ENCODE data around the gene MRPL42. TPM values are rescaled to one million over a fixed set of nuclear protein-coding genes. Genes with fewer than 3 reads are reported as not detected.

Gene MRPL42
- total and polyA plus RNA-seq, 2 donors from 2014 or later = 57.6 to 66.7 TPM

- no peaks in the 10 kb centered on the region for H3K36me3 ChIP-seq (ENCODE audit: control insufficient read depth in 2 of 3, insufficient read depth in 3 of 3, low read length in 3 of 3)
- DNase-seq (peak in 1 of 5 donors; percentile 44), FAIRE-seq (no peak)
- no peaks in the 10 kb centered on the region for H3K9me3 ChIP-seq (ENCODE audit: control insufficient read depth in 2 of 3, insufficient read depth in 1 of 3, low read length in 3 of 3)
- H3K4me1 ChIP-seq (ENCODE audit: control insufficient read depth in 2 of 3, insufficient read depth in 2 of 3, low read depth in 1 of 3, low read length in 3 of 3) = peaks cover 3 to 6% (median 6%) of the 10 kb centered on the region in 3 donors
- peak overlapping the region in 1 of 2 donors; percentile 74 for H3K27ac ChIP-seq (ENCODE audit: low read depth in 2 of 2, low read length in 2 of 2)
- TF ChIP-seq CTCF (IDR thresholded peaks at IDR 0.05; ENCODE audit: borderline replicate concordance, extremely low read depth, insufficient read depth) = no peak
- no peak overlapping the region for H3K9ac ChIP-seq (ENCODE audit: low read length in 3 of 3)
- H3K4me3 ChIP-seq (ENCODE audit: low read length in 3 of 3) = peak overlapping the region; percentile 87 to 98 (median 96)
- intact Hi-C loops (cut with DNase I) = no loop called here
- no peaks in the 10 kb centered on the region for H3K27me3 ChIP-seq (ENCODE audit: control insufficient read depth, insufficient read depth, low read length)
Measured at GRCh38 chr12:93466625-93467350, 526 bp upstream of the MRPL42 start.

- TF ChIP-seq CTCF (IDR thresholded peaks at IDR 0.05; ENCODE audit: borderline replicate concordance, extremely low read depth, insufficient read depth) = no peak
- intact Hi-C loops (cut with DNase I) = no loop called here
- H3K27me3 ChIP-seq (ENCODE audit: control insufficient read depth, insufficient read depth, low read length) = no peaks in the 10 kb centered on the region
- peak overlapping the region in 1 of 2 donors; percentile 74 for H3K27ac ChIP-seq (ENCODE audit: low read depth in 2 of 2, low read length in 2 of 2)
- H3K9ac ChIP-seq (ENCODE audit: low read length in 3 of 3) = peak overlapping the region; percentile 77 to 100 (median 94)
- peak overlapping the region; percentile 87 to 98 (median 96) for H3K4me3 ChIP-seq (ENCODE audit: low read length in 3 of 3)
- H3K36me3 ChIP-seq (ENCODE audit: control insufficient read depth in 2 of 3, insufficient read depth in 3 of 3, low read length in 3 of 3) = no peaks in the 10 kb centered on the region
- peaks cover 3 to 6% (median 6%) of the 10 kb centered on the region in 3 donors for H3K4me1 ChIP-seq (ENCODE audit: control insufficient read depth in 2 of 3, insufficient read depth in 2 of 3, low read depth in 1 of 3, low read length in 3 of 3)
- no peak for FAIRE-seq
- no peaks in the 10 kb centered on the region for H3K9me3 ChIP-seq (ENCODE audit: control insufficient read depth in 2 of 3, insufficient read depth in 1 of 3, low read length in 3 of 3)
- no peak for DNase-seq
Measured at GRCh38 chr12:93468008-93468371, 676 bp downstream of the MRPL42 start.

- no peak overlapping the region for H3K4me3 ChIP-seq (ENCODE audit: low read length in 3 of 3)
- no peak for FAIRE-seq
Measured at GRCh38 chr12:93469386-93469785, 2.1 kb downstream of the MRPL42 start.

More at GRCh38 chr12:93469386-93469785, 2.1 kb downstream of the MRPL42 start:
- Histone ChIP-seq H3K27ac (ENCODE audit: low read depth in 2 of 2, low read length in 2 of 2) (no peak overlapping the region), H3K36me3 (ENCODE audit: control insufficient read depth in 2 of 3, insufficient read depth in 3 of 3, low read length in 3 of 3) (peaks cover 0 to 2% (median 0%) of the 10 kb centered on the region in 3 donors), H3K9me3 (ENCODE audit: control insufficient read depth in 2 of 3, insufficient read depth in 1 of 3, low read length in 3 of 3) (no peaks in the 10 kb centered on the region), H3K9ac (ENCODE audit: low read length in 3 of 3) (no peak overlapping the region), H3K27me3 (ENCODE audit: control insufficient read depth, insufficient read depth, low read length) (no peaks in the 10 kb centered on the region), H3K4me1 (ENCODE audit: control insufficient read depth in 2 of 3, insufficient read depth in 2 of 3, low read depth in 1 of 3, low read length in 3 of 3) (peaks cover 3 to 6% (median 6%) of the 10 kb centered on the region in 3 donors)
- intact Hi-C loops (cut with DNase I) = no loop called here
- TF ChIP-seq CTCF (IDR thresholded peaks at IDR 0.05; ENCODE audit: borderline replicate concordance, extremely low read depth, insufficient read depth) = no peak
- no peak for DNase-seq
